Activated CD8-positive, alpha-beta T cell treated with anti-CD3 and anti-CD28 coated beads, Interleukin-2, amount 10 ng/mL, durations not matched to agents 7 days and 5 days (primary cell): ENCODE data around the gene SPAG9. TPM values are rescaled to one million over a fixed set of nuclear protein-coding genes. Genes with fewer than 3 reads are reported as not detected.

Experiments
- ATAC-seq: fragments of 150-1000 bp; cut with Tn5 transposase; one replicate; pipeline ENCODE4 v1.10.0; 2021; ENCODE audit warnings: moderate library complexity
- CTCF ChIA-PET: fragments of 350-600 bp; sonication (Branson Sonifier 250); formaldehyde crosslinking; loops from one replicate; lab custom pipeline; 2021; ENCODE audit warnings: antibody characterized with exemption; lab: Charles Lee
- POLR2A ChIA-PET: fragments of 350-600 bp; sonication (Branson Sonifier 250); formaldehyde crosslinking; loops from one replicate; lab custom pipeline; 2021; ENCODE audit warnings: antibody characterized with exemption; lab: Charles Lee
- DNase-seq: peaks from one replicate; pipeline ENCODE4 v3.0.0-alpha.2; 2020
- H3K27ac Mint-ChIP-seq: one replicate; pipeline ENCODE4 v1.8.0; 2021; ENCODE audit warnings: mild to moderate bottlenecking, mixed read lengths
- H3K27me3 Mint-ChIP-seq: one replicate; pipeline ENCODE4 v1.8.0; 2021; ENCODE audit warnings: low read depth, mixed read lengths
- H3K36me3 Mint-ChIP-seq: one replicate; pipeline ENCODE4 v1.8.0; 2021; ENCODE audit warnings: low read depth, mixed read lengths
- H3K4me1 Mint-ChIP-seq: one replicate; pipeline ENCODE4 v1.8.0; 2021; ENCODE audit warnings: low read depth, mixed read lengths
- H3K4me3 Mint-ChIP-seq: one replicate; pipeline ENCODE4 v1.8.0; 2021; ENCODE audit warnings: mild to moderate bottlenecking, mixed read lengths
- H3K9me3 Mint-ChIP-seq: one replicate; pipeline ENCODE4 v1.8.0; 2022; ENCODE audit warnings: mixed read lengths; ENCODE audit not compliant: insufficient read depth
- total RNA-seq, 2 experiments: library from RNA; stranded (reverse); gene quantifications; one replicate each; pipeline ENCODE4 v1.2.3, GENCODE V29; 2021

The SPAG9 gene
- total RNA-seq, 2 experiments from 2014 or later: 39.2 to 42.1 TPM

- Mint-ChIP-seq H3K27ac (no peak overlapping the region), H3K27me3 (no peaks in the 10 kb centered on the region), H3K4me1 (peaks cover 6% of the 10 kb centered on the region), H3K4me3 (no peak overlapping the region), H3K36me3 (no peaks in the 10 kb centered on the region), H3K9me3 (no peaks in the 10 kb centered on the region)
- ATAC-seq: no peak
- DNase-seq: no peak
- ChIA-PET CTCF (interaction anchor here (0.6 to 4.8 kb wide), 10 partner anchors 9 to 205 kb away, joined by 3 to 95 read pairs (median 12); partner anchors contain the start of gene NME1), POLR2A (interaction anchor here (0.7 to 1.0 kb wide), 2 partner anchors 216 to 338 kb away, joined by 3 read pairs; partner anchors contain the start of gene LUC7L3)
Measured at GRCh38 chr17:51057534-51057933, 63.1 kb downstream of the SPAG9 start.

- Mint-ChIP-seq H3K36me3 (no peaks in the 10 kb centered on the region), H3K27me3 (no peaks in the 10 kb centered on the region), H3K9me3 (no peaks in the 10 kb centered on the region), H3K4me3 (no peak overlapping the region), H3K4me1 (peaks cover 6% of the 10 kb centered on the region), H3K27ac (no peak overlapping the region)
- ChIA-PET CTCF (interaction anchor here (1.0 to 4.8 kb wide), 16 partner anchors 9 to 274 kb away, joined by 3 to 95 read pairs (median 8); partner anchors contain the start of gene NME1), POLR2A (interaction anchor here (1.0 kb wide), 1 partner anchor 338 kb away, joined by 3 read pairs; the partner anchor contains the start of gene LUC7L3)
- peak; percentile 57 for ATAC-seq
- DNase-seq: peak; percentile 54
Measured at GRCh38 chr17:51056813-51057510, 63.7 kb downstream of the SPAG9 start.

GRCh38 chr17:51054748-51055147 is 65.9 kb downstream of the SPAG9 start:
- CTCF ChIA-PET: interaction anchor here (3.2 to 4.8 kb wide), 3 partner anchors 12 to 58 kb away, joined by 10 to 95 read pairs (median 30); no protein-coding TSS in a partner anchor

GRCh38 chr17:51052235-51052634 is 68.4 kb downstream of the SPAG9 start:
- H3K36me3 Mint-ChIP-seq: no peaks in the 10 kb centered on the region
- ATAC-seq (no peak), DNase-seq (no peak)
- H3K4me3 Mint-ChIP-seq: no peak overlapping the region
- H3K27me3 Mint-ChIP-seq: no peaks in the 10 kb centered on the region
- peaks cover 6% of the 10 kb centered on the region for H3K4me1 Mint-ChIP-seq
- ChIA-PET POLR2A (no interaction called here), CTCF (interaction anchor here (1.0 to 1.4 kb wide), 3 partner anchors 22 to 101 kb away, joined by 3 to 8 read pairs (median 4); partner anchors contain the start of gene NME1)
- H3K27ac Mint-ChIP-seq: no peak overlapping the region
- H3K9me3 Mint-ChIP-seq: no peaks in the 10 kb centered on the region

More at GRCh38 chr17:51054748-51055147, 65.9 kb downstream of the SPAG9 start:
- Mint-ChIP-seq H3K4me1 (peaks cover 6% of the 10 kb centered on the region), H3K27ac (no peak overlapping the region), H3K4me3 (no peak overlapping the region), H3K9me3 (no peaks in the 10 kb centered on the region), H3K36me3 (no peaks in the 10 kb centered on the region), H3K27me3 (no peaks in the 10 kb centered on the region)
- DNase-seq: no peak
- POLR2A ChIA-PET: interaction anchor here (0.6 kb wide), 1 partner anchor 11 kb away, joined by 3 read pairs; no protein-coding TSS in a partner anchor
- ATAC-seq: no peak

GRCh38 chr17:51050291-51051033 is 70.2 kb downstream of the SPAG9 start:
- ChIA-PET CTCF (interaction anchor here (2.2 kb wide), 1 partner anchor 51 kb away, joined by 5 read pairs; no protein-coding TSS in a partner anchor), POLR2A (no interaction called here)
- Mint-ChIP-seq H3K36me3 (no peaks in the 10 kb centered on the region), H3K27me3 (no peaks in the 10 kb centered on the region), H3K9me3 (no peaks in the 10 kb centered on the region), H3K4me3 (no peak overlapping the region), H3K27ac (no peak overlapping the region), H3K4me1 (no peaks in the 10 kb centered on the region)
- no peak for DNase-seq
- no peak for ATAC-seq

GRCh38 chr17:51046514-51047384 is 73.9 kb downstream of the SPAG9 start:
- DNase-seq (no peak), ATAC-seq (no peak)
- Mint-ChIP-seq H3K4me1 (no peaks in the 10 kb centered on the region), H3K9me3 (no peaks in the 10 kb centered on the region), H3K27ac (no peak overlapping the region), H3K36me3 (no peaks in the 10 kb centered on the region), H3K27me3 (no peaks in the 10 kb centered on the region), H3K4me3 (no peak overlapping the region)
- CTCF ChIA-PET: interaction anchor here (1.0 to 2.7 kb wide), 7 partner anchors 11 to 194 kb away, joined by 3 to 13 read pairs (median 6); partner anchors contain the start of gene NME1
- POLR2A ChIA-PET: interaction anchor here (0.5 to 0.6 kb wide), 2 partner anchors 95 to 195 kb away, joined by 3 read pairs; no protein-coding TSS in a partner anchor

- Mint-ChIP-seq H3K9me3 (no peaks in the 10 kb centered on the region), H3K36me3 (no peaks in the 10 kb centered on the region), H3K4me3 (no peak overlapping the region), H3K27ac (no peak overlapping the region), H3K27me3 (no peaks in the 10 kb centered on the region), H3K4me1 (no peaks in the 10 kb centered on the region)
- CTCF ChIA-PET: interaction anchor here (0.8 to 2.4 kb wide), 7 partner anchors 11 to 194 kb away, joined by 3 to 13 read pairs (median 6); partner anchors contain the start of gene NME1
- ATAC-seq: no peak
- no peak for DNase-seq
- POLR2A ChIA-PET: interaction anchor here (0.6 kb wide), 1 partner anchor 96 kb away, joined by 3 read pairs; no protein-coding TSS in a partner anchor
Measured at GRCh38 chr17:51046046-51046445, 74.6 kb downstream of the SPAG9 start.

GRCh38 chr17:51045621-51046020 is 75.0 kb downstream of the SPAG9 start:
- POLR2A ChIA-PET: no interaction called here
- ATAC-seq (no peak), DNase-seq (no peak)
- no peaks in the 10 kb centered on the region for H3K9me3 Mint-ChIP-seq
- no peak overlapping the region for H3K27ac Mint-ChIP-seq
- no peaks in the 10 kb centered on the region for H3K4me1 Mint-ChIP-seq
- H3K4me3 Mint-ChIP-seq: no peak overlapping the region
- no peaks in the 10 kb centered on the region for H3K27me3 Mint-ChIP-seq
- CTCF ChIA-PET: interaction anchor here (0.8 to 2.4 kb wide), 7 partner anchors 12 to 194 kb away, joined by 3 to 13 read pairs (median 6); partner anchors contain the start of gene NME1
- no peaks in the 10 kb centered on the region for H3K36me3 Mint-ChIP-seq

- no peaks in the 10 kb centered on the region for H3K9me3 Mint-ChIP-seq
- no peak overlapping the region for H3K4me3 Mint-ChIP-seq
- no peak for ATAC-seq
- no peak overlapping the region for H3K27ac Mint-ChIP-seq
- ChIA-PET POLR2A (no interaction called here), CTCF (interaction anchor here (0.8 to 2.3 kb wide), 3 partner anchors 12 to 193 kb away, joined by 3 to 13 read pairs (median 11); partner anchors contain the start of gene NME1)
- DNase-seq: no peak
- H3K36me3 Mint-ChIP-seq: no peaks in the 10 kb centered on the region
- no peaks in the 10 kb centered on the region for H3K27me3 Mint-ChIP-seq
- H3K4me1 Mint-ChIP-seq: no peaks in the 10 kb centered on the region
Measured at GRCh38 chr17:51044976-51045375, 75.7 kb downstream of the SPAG9 start.

GRCh38 chr17:51036084-51036483 is 84.6 kb downstream of the SPAG9 start:
- H3K27me3 Mint-ChIP-seq: no peaks in the 10 kb centered on the region
- H3K4me3 Mint-ChIP-seq: no peak overlapping the region
- H3K9me3 Mint-ChIP-seq: no peaks in the 10 kb centered on the region
- POLR2A ChIA-PET: no interaction called here
- CTCF ChIA-PET: interaction anchor here (1.7 kb wide), 1 partner anchor 117 kb away, joined by 5 read pairs; the partner anchor contains the start of gene NME1
- H3K4me1 Mint-ChIP-seq: peaks cover under 1% of the 10 kb centered on the region
- ATAC-seq (no peak), DNase-seq (no peak)
- no peak overlapping the region for H3K27ac Mint-ChIP-seq
- peaks cover 13% of the 10 kb centered on the region for H3K36me3 Mint-ChIP-seq
